Measurements from ENCODE around the gene MIEF1.
A peak's percentile ranks its signal among the peaks of the same experiment; 100 is the strongest.
"Not testable (repeated sequence)": the region's sequence is repeated elsewhere in the genome, so short reads cannot be mapped to it uniquely, and the experiment has no call there.

Gene MIEF1

DNA sequence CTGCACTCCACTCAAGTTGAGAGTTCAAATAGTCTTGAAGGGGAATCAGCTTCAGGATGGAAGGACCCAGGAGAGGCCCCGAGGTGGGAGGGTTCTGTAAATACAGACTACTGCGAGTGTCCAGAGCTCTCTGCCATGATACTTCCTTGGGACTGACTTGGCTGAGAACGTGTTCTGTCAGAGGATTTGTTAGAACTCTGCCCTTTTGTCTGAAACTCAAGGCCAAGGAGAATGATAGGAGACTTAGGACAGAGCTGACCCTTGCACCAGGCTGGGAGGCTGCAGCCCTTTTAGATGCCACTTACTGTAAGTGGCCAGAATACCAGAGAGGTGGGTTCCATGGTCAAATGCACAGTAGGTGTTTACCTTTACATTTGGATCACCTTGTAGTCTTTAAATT is 15.4 kb downstream of the MIEF1 start:
- DNase-seq, result no peak

DNA sequence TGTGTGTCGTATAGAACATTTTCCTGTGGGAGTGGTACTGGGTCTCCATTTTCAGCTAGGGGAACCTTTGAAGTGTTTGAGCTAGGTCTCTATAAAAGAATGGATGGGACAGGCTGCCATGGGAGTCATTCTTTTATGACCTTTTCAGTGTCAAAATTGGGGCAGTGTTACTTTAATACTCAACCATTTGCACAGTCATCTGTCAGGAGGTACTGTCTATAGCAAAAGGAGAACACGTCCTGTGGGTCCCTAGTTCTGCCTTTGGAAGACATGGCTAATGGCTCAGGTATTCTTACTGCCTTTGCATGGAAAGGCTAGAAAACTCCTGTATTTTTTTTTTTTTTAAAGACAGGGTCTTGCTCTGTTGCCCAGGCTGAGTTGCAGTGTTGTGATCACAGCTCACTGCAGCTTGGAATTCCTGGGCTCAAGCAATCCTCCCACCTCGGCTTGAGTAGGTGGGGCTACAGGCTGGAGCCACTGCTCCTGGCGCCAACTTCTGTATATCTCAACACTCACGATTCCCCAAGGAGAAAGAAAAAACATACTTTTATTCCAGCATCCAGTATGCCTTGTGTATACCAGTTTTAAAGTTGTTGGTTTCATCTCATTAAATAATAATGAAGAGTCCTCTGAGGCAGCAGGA is 16.2 kb downstream of the MIEF1 start:
- no peak for DNase-seq

DNA sequence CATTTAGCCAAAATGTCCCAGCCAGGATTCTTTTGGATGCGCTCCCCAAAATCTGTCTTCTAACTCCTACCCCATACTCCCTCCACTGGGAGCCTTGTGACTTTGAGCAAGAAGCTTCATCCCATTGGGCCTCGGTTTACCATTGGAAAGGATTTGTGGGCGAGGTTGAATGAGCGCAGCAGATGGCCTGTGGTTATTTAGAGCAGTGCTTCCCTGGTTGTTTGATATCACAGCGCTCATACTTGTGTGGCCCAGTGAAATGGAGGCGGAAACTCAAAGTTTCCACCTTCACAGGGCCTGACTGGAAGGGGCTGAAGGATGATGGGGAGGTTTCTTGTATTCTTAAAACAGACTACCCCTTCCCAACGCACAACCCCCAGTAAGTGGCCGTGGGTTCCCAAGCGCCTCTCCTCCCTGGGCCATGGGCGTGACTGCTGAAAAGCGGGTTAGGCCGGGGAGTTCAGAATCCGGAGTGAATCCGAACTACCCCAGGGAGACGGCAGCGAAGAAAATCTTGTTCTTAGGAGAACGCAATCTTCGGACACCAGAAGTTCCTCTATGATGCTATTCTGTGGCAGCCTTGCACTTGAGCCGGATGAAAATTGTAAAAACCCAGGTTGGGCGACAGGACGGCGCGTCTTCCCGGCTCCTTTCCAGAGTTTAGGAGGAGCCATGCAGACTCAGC is 17.0 kb downstream of the MIEF1 start:
- DNase-seq, result peak; percentile 57

GRCh38 chr22:39519681-39520225 is 17.7 kb downstream of the MIEF1 start:
- peak; percentile 99 for DNase-seq

- no peak for DNase-seq
These were observed 18.4 kb downstream of the MIEF1 start, which contains the start of gene ATF4 for GRCh38 chr22:39520226-39521105. TSS of gene ATF4 (plus strand) at chr22:39520562. CDS start at chr22:39521446, 884 bp downstream.

- DNase-seq, result not testable (repeated sequence)
These were observed 19.2 kb downstream of the MIEF1 start for GRCh38 chr22:39521106-39521885.

DNA sequence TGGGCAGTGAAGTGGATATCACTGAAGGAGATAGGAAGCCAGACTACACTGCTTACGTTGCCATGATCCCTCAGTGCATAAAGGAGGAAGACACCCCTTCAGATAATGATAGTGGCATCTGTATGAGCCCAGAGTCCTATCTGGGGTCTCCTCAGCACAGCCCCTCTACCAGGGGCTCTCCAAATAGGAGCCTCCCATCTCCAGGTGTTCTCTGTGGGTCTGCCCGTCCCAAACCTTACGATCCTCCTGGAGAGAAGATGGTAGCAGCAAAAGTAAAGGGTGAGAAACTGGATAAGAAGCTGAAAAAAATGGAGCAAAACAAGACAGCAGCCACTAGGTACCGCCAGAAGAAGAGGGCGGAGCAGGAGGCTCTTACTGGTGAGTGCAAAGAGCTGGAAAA is 20.0 kb downstream of the MIEF1 start:
- DNase-seq, result not testable (repeated sequence)

DNA sequence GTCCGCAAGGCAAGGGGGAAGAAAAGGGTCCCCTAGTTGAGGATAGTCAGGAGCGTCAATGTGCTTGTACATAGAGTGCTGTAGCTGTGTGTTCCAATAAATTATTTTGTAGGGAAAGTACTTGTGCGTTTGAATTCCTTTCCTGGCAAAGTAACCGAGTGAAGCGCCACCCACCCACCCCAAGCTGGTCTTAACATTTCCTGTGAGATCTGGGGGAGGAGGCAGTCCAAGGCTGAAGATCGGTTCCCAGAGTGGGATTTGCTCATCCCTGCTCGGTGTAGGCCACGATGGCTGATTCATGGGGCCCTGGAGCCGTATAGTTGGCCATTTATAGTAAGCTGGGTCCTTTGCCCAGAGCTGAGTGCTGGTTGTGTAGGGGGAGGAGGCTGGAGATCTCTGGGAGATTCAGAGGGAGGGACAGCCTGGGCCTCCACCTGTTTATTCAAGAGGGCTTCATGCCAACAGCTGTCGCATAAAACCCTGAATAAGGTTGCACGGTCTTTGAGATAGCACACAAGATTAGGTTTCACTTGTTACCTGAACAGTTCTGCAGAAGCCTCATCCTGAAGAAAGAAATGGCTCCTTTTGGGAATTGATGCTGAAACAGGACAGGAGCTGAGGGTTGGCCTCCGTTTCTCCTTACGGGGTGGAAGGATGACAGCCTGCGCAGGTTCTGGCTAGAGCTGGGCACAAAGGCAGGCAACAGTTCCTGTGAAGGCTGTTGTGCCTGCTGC is 20.6 kb downstream of the MIEF1 start:
- peak; percentile 65 for DNase-seq

GRCh38 chr22:39524089-39524752 is 22.1 kb downstream of the MIEF1 start:
- DNase-seq, result no peak

- no peak for DNase-seq
These were observed 22.9 kb downstream of the MIEF1 start for GRCh38 chr22:39524753-39525657.

DNA sequence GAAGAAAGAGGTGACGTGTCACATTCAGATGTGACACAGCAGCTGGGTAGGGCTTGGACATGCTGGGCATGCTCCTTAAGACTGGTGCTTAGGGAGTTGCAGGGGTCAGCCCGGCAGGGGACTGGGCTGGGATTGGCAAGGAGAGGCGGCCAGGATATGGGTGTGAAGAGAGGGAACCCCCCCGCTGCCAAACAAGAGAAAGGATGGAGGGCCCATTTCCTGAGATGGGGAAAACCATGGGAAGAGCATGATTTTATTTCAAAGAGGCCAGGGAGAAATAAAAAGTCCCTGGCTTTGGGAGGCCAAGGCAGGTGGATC is 23.5 kb downstream of the MIEF1 start:
- DNase-seq, result no peak

- DNase-seq, result no peak
These were observed 24.7 kb downstream of the MIEF1 start for GRCh38 chr22:39526736-39527171.

GRCh38 chr22:39527481-39527961 is 25.4 kb downstream of the MIEF1 start:
- DNase-seq, result no peak

DNA sequence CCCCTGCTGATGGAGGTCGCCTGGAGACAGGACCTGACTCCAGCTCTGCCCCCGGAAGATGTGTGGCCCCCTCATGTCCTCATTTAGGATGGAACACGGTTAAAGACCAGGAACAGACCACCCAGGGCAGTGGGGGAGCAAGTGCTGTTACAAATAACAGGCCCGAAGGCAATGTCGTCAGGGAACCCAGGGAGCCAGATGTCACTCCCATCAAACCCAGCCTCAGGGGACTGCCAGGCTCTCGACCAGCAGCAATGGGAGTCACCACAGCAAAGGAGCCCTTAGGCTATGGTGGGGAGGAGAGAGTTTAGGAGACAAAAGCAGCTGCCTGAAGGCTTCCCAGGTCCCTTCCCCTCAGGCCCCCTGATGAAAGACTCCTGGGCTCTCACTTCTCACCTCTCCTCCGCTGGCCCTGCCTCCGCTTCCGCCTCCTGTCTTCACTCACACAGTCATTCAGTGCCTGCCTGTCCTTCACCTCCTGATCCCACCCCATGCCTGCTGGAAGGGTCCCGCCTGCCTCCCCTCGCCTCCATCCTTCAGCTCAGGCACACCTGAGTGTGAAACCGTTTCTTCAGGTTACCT is 26.1 kb downstream of the MIEF1 start:
- peak; percentile 66 for DNase-seq

DNA sequence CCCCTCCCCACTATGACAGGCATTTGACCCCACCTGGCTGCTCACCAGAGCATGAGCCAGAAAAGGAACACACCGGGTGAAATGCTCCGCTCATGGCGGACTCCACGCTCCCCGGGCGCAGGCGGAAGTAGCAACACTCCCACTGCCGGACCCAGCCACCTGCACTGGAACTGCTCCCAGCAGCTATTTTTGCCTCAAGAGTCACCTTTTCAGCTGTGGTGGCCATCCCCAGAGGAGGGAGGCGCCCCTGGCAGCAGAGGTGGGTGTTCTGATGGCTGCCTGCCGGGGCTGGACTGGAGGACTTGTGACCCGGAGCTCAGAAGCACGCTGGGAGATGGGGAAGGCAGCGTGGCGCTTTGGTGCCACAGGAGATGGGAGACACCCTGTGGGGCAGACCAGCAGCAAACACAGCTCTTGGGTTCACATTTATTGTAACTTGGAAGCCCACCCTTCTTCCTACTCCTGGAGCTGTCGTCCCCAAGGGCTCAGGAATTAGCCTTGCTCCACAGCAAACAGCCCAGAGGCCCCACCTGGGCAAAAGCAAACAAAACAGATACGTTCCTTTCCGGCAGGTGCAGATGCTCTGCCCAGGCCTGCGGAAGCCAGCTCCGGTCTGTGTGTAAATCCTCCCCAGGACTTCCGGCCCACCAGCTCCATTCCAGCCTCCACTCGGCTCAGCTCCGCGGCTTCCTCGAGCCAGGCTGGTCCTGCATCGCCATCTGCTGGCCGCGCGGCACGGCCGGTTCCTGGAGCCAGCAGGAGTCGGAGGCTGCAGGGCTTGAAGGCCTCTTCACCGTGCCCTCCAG is 26.8 kb downstream of the MIEF1 start:
- DNase-seq, result peak; percentile 81

DNA sequence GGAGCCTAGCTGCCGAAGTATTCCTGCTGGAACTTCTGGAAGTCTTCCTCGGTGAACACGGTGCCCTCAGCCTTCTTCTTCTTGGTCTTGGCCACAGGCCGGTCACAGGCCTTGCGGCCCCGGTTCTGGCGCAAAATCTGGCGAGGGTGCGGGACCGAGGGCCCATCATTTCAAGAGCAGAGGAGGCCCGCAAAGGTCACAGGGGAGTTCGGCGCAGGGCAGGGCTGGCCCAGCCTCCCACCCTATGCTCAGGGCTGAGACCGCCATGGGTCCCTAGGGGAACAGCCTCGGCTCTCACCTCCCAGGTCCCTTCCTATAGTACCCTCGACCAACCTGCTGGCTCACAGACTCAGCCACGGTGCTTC is 27.4 kb downstream of the MIEF1 start:
- no peak for DNase-seq

- DNase-seq, result no peak
These were observed 28.0 kb downstream of the MIEF1 start for GRCh38 chr22:39530116-39530515.

GRCh38 chr22:39530692-39531331 is 28.7 kb downstream of the MIEF1 start:
- peak; percentile 34 for DNase-seq

All from NCI-H1694 treated with DMSO at 0.1 percent for 48 hours (cell line).